HG03159 (cell line): ENCODE measurements around the gene CALU.

ENCODE experiments used
- ATAC-seq: cut with Tn5 transposase; IDR thresholded peaks from one replicate; pipeline ENCODE4 v1.9.1; 2021; ENCODE audit warnings: mild to moderate bottlenecking, moderate library complexity; ENCODE audit not compliant: unreplicated experiment

The CALU gene

DNA sequence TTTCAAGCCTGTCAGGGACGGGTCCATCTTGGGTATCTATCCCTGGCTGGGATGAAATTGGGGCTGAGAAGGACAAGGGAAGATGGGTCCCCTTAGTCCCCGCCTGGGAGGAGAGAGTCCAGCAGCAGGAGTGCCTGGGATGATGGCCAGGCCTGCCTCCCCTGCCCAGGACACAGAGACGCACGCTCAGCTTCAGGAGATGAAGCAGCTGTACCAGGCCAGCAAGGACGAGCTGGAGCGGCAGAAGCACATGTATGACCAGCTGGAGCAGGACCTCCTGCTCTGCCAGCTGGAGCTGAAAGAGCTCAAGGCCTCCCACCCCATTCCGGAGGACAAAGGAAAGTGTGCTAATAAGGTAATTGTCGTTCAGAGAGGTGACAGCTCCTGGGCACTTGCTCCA lies 68.0 kb downstream of the CALU start:
- ATAC-seq: no peak

DNA sequence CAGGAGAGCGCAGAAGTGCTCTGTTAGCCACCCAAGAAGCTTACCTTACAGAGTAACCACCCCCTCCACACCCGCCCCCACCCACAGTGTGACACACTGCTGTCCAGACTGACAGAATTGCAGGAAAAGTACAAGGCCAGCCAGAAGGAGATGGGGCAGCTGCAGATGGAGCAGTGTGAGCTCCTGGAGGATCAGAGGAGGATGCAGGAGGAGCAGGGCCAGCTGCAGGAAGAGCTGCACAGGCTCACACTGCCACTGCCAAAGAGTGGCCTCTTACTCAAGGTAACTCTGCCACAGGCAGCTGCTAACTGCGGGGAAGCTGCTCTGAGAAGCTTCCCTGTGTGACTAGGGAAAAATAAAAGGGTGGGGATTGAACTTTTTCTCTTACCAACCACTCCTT lies 70.2 kb downstream of the CALU start:
- no peak for ATAC-seq

DNA sequence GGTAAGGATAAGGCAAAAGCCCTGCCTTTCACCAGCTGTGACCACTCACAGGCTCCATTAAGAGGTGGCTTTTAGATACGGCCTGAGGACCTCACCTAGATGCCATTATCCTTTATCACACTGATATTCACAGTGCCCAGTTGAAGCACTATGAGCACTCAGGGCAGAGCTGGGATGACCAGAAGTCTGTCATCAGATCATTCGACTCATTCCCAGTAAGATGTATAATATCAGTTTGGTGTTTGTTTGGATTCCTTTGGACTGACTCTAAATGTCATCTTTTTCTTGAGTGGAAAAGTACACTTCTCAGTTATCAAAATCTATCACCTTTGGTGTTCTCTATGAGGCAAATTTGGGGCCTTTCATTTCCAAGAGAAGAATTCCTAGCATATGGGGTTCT lies 71.3 kb downstream of the CALU start:
- no peak for ATAC-seq

- ATAC-seq: no peak
Observed at GRCh38 chr7:128810997-128811396, 71.8 kb downstream of the CALU start.

GRCh38 chr7:128811631-128812430 lies 72.7 kb downstream of the CALU start:
- no peak for ATAC-seq

- ATAC-seq: no peak
Observed at GRCh38 chr7:128812514-128813168, 73.5 kb downstream of the CALU start.

GRCh38 chr7:128814499-128814898 lies 75.3 kb downstream of the CALU start:
- ATAC-seq: no peak

- no peak for ATAC-seq
Observed at GRCh38 chr7:128815289-128815942, 76.3 kb downstream of the CALU start.

DNA sequence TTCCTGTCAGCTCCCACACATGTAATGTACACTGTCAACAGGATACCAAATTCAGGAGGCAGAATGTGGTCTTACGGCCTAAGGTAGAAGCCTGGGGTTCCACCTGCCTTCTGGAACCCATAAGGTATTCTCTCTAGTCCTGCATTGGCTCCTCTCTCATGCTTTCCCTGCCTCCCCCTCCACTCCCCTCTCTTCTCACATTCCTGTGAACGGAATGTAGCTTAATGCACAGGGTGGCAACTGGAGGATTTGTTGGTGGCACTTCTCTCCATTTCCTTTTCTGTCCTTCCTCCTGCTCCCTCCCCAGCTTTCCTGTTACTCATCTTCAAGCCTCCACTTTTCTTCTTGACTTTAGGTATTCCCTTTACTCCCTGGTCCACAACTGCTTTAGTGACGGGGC lies 79.5 kb downstream of the CALU start:
- ATAC-seq: no peak
